ENCODE data around the gene PLEKHM3. TPM values are rescaled to one million over a fixed set of nuclear protein-coding genes. Genes with fewer than 3 reads are reported as not detected.
"Not testable (repeated sequence)": the region's sequence is repeated elsewhere in the genome, so short reads cannot be mapped to it uniquely, and the experiment has no call there.

Gene PLEKHM3
- total and polyA plus RNA-seq, 7 donors: 1.2 to 47.9 (median 29.1) TPM

GRCh38 chr2:207812058-207812725 is 213.1 kb downstream of the PLEKHM3 start:
- TF ChIP-seq CTCF (IDR thresholded peaks at IDR 0.05) (no peak), EP300 (IDR thresholded peaks at IDR 0.05) (no peak), POLR2AphosphoS5 (IDR thresholded peaks at IDR 0.05) (no peak), POLR2A (IDR thresholded peaks at IDR 0.05) (no peak)
- DNase-seq: no peak
- no peaks in the 10 kb centered on the region for H3K27me3 ChIP-seq
- no peak overlapping the region for H3K27ac ChIP-seq
- H3K4me1 ChIP-seq: no peaks in the 10 kb centered on the region
- H3K4me3 ChIP-seq: no peak overlapping the region
- WGBS, 2 donors: 43 to 78% methylated on average over 9 of the region's 9 CpGs
- no peaks in the 10 kb centered on the region for H3K36me3 ChIP-seq
- intact Hi-C loops (cut with DNase I): no loop called here
- no peaks in the 10 kb centered on the region for H3K9me3 ChIP-seq

- H3K36me3 ChIP-seq; H3K9me3 ChIP-seq; H3K27me3 ChIP-seq; H3K4me1 ChIP-seq; intact Hi-C loops (cut with DNase I); H3K27ac ChIP-seq; H3K4me3 ChIP-seq; DNase-seq: not testable (repeated sequence)
- 83 to 91% methylated on average over 10 of the region's 10 CpGs for WGBS, 2 donors
Observed at GRCh38 chr2:207811658-207812057, 213.7 kb downstream of the PLEKHM3 start.

- Histone ChIP-seq H3K4me3 (peak overlapping the region in 1 of 4 donors; percentile 2), H3K36me3 (no peaks in the 10 kb centered on the region)
Observed at GRCh38 chr2:207810200-207810788, 215.0 kb downstream of the PLEKHM3 start.

GRCh38 chr2:207808119-207808518 is 217.2 kb downstream of the PLEKHM3 start:
- WGBS, 2 donors: 93% methylated on average over 6 of the region's 6 CpGs
- H3K4me1 ChIP-seq: no peaks in the 10 kb centered on the region
- intact Hi-C loops (cut with DNase I): no loop called here
- H3K27me3 ChIP-seq: no peaks in the 10 kb centered on the region
- TF ChIP-seq POLR2AphosphoS5 (IDR thresholded peaks at IDR 0.05) (no peak), CTCF (IDR thresholded peaks at IDR 0.05) (no peak), EP300 (IDR thresholded peaks at IDR 0.05) (no peak), POLR2A (IDR thresholded peaks at IDR 0.05) (no peak)
- no peak for DNase-seq
- H3K4me3 ChIP-seq: no peak overlapping the region
- no peaks in the 10 kb centered on the region for H3K36me3 ChIP-seq
- no peaks in the 10 kb centered on the region for H3K9me3 ChIP-seq
- H3K27ac ChIP-seq: no peak overlapping the region

More at GRCh38 chr2:207810200-207810788, 215.0 kb downstream of the PLEKHM3 start:
- DNase-seq: no peak
- TF ChIP-seq POLR2AphosphoS5 (IDR thresholded peaks at IDR 0.05) (no peak), CTCF (IDR thresholded peaks at IDR 0.05) (no peak), POLR2A (IDR thresholded peaks at IDR 0.05) (no peak), EP300 (IDR thresholded peaks at IDR 0.05) (no peak)
- Histone ChIP-seq H3K9me3 (no peaks in the 10 kb centered on the region), H3K27me3 (no peaks in the 10 kb centered on the region), H3K27ac (no peak overlapping the region), H3K4me1 (no peaks in the 10 kb centered on the region)
- 75 to 92% methylated on average over 4 of the region's 4 CpGs for WGBS, 2 donors
- intact Hi-C loops (cut with DNase I): no loop called here

GRCh38 chr2:207807516-207807915 is 217.8 kb downstream of the PLEKHM3 start:
- no peak overlapping the region for H3K27ac ChIP-seq
- WGBS, 2 donors: 84 to 90% methylated on average over 5 of the region's 5 CpGs
- DNase-seq: no peak
- no peak overlapping the region for H3K4me3 ChIP-seq
- H3K9me3 ChIP-seq: no peaks in the 10 kb centered on the region
- intact Hi-C loops (cut with DNase I): no loop called here
- no peaks in the 10 kb centered on the region for H3K4me1 ChIP-seq
- TF ChIP-seq POLR2A (IDR thresholded peaks at IDR 0.05): no peak
- TF ChIP-seq POLR2AphosphoS5 (IDR thresholded peaks at IDR 0.05): no peak
- TF ChIP-seq CTCF (IDR thresholded peaks at IDR 0.05): no peak
- no peak for TF ChIP-seq EP300 (IDR thresholded peaks at IDR 0.05)
- H3K36me3 ChIP-seq: no peaks in the 10 kb centered on the region
- no peaks in the 10 kb centered on the region for H3K27me3 ChIP-seq
